ENCODE measurements around the gene SRP14.
A peak's percentile ranks its signal among the peaks of the same experiment; 100 is the strongest.
"Not testable (repeated sequence)": the region's sequence is repeated elsewhere in the genome, so short reads cannot be mapped to it uniquely, and the experiment has no call there.

The SRP14 gene

GRCh38 chr15:39997031-39997430 is 42.0 kb downstream of the SRP14 start:
- Histone ChIP-seq H3K27ac (replicated peaks; ENCODE audit: low read length) (no peak overlapping the region), H3K9me3 (replicated peaks in 1 of 2; ENCODE audit: control insufficient read depth in 2 of 2, insufficient read depth in 1 of 2, low read depth in 1 of 2, low read length in 2 of 2) (peaks cover 0 to 2% of the 10 kb centered on the region in 2 donors), H3K23ac (ENCODE audit: low read depth, low read length, poor library complexity) (no peak overlapping the region), H2BK120ac (ENCODE audit: low read depth, low read length) (no peak overlapping the region), H3K4ac (ENCODE audit: low read length) (no peak overlapping the region), H3K36me3 (replicated peaks in 1 of 2; ENCODE audit: control insufficient read depth in 2 of 2, insufficient read depth in 2 of 2, low read length in 2 of 2) (peaks cover 12 to 88% of the 10 kb centered on the region in 2 donors), H3K79me1 (ENCODE audit: low read depth, low read length) (no peaks in the 10 kb centered on the region), H2AFZ (ENCODE audit: low read length) (no peak overlapping the region), H3K14ac (ENCODE audit: low read length) (no peak overlapping the region), H3K18ac (ENCODE audit: low read length) (no peak overlapping the region), H4K8ac (ENCODE audit: low read depth, low read length) (no peak overlapping the region), H3K9ac (ENCODE audit: low read depth, low read length, poor library complexity) (no peak overlapping the region), H2BK15ac (ENCODE audit: low read length) (no peak overlapping the region), H2BK5ac (ENCODE audit: low read length) (no peak overlapping the region), H2AK5ac (ENCODE audit: low read depth, low read length) (no peak overlapping the region), H3K4me1 (ENCODE audit: control insufficient read depth in 2 of 2, insufficient read depth in 1 of 2, low read depth in 1 of 2, low read length in 2 of 2) (peaks cover 1 to 2% of the 10 kb centered on the region in 2 donors), H3K27me3 (ENCODE audit: control insufficient read depth in 3 of 3, insufficient read depth in 3 of 3, low read depth in 1 of 3, low read length in 3 of 3) (no peaks in the 10 kb centered on the region), H2BK12ac (ENCODE audit: low read length) (no peak overlapping the region), H3K4me2 (ENCODE audit: insufficient read depth, low read length, poor library complexity, severe bottlenecking) (no peak overlapping the region), H3K4me3 (ENCODE audit: low read length in 2 of 2) (no peak overlapping the region), H4K91ac (ENCODE audit: low read depth, low read length, poor library complexity) (no peak overlapping the region)
- no CpG with 5 or more reads among the region's 1 CpG for WGBS, 2 donors (ENCODE audit: extremely low coverage in 2 of 2, insufficient read length in 2 of 2, insufficient replicate concordance in 1 of 2)
- no peak for DNase-seq (ENCODE audit: low spot score)

GRCh38 chr15:39996228-39996627 is 42.8 kb downstream of the SRP14 start:
- H3K9ac ChIP-seq (ENCODE audit: low read depth, low read length, poor library complexity); H3K79me1 ChIP-seq (ENCODE audit: low read depth, low read length); H2BK12ac ChIP-seq (ENCODE audit: low read length); H4K91ac ChIP-seq (ENCODE audit: low read depth, low read length, poor library complexity); H3K9me3 ChIP-seq (replicated peaks in 1 of 2; ENCODE audit: control insufficient read depth in 2 of 2, insufficient read depth in 1 of 2, low read depth in 1 of 2, low read length in 2 of 2); DNase-seq (ENCODE audit: low spot score); H2BK5ac ChIP-seq (ENCODE audit: low read length); H4K8ac ChIP-seq (ENCODE audit: low read depth, low read length); H3K4me3 ChIP-seq (ENCODE audit: low read length in 2 of 2); H2AFZ ChIP-seq (ENCODE audit: low read length); H2BK120ac ChIP-seq (ENCODE audit: low read depth, low read length); H3K27me3 ChIP-seq (ENCODE audit: control insufficient read depth in 3 of 3, insufficient read depth in 3 of 3, low read depth in 1 of 3, low read length in 3 of 3); H3K4me1 ChIP-seq (ENCODE audit: control insufficient read depth in 2 of 2, insufficient read depth in 1 of 2, low read depth in 1 of 2, low read length in 2 of 2); H3K18ac ChIP-seq (ENCODE audit: low read length); H3K23ac ChIP-seq (ENCODE audit: low read depth, low read length, poor library complexity); H3K27ac ChIP-seq (replicated peaks; ENCODE audit: low read length); H3K4me2 ChIP-seq (ENCODE audit: insufficient read depth, low read length, poor library complexity, severe bottlenecking); H2BK15ac ChIP-seq (ENCODE audit: low read length); H3K14ac ChIP-seq (ENCODE audit: low read length); H2AK5ac ChIP-seq (ENCODE audit: low read depth, low read length); H3K4ac ChIP-seq (ENCODE audit: low read length): not testable (repeated sequence)
- peaks cover 14 to 90% of the 10 kb centered on the region in 2 donors for H3K36me3 ChIP-seq (replicated peaks in 1 of 2; ENCODE audit: control insufficient read depth in 2 of 2, insufficient read depth in 2 of 2, low read length in 2 of 2)
- WGBS, 2 donors (ENCODE audit: extremely low coverage in 2 of 2, insufficient read length in 2 of 2, insufficient replicate concordance in 1 of 2): no CpG with 5 or more reads among the region's 2 CpGs

GRCh38 chr15:39992953-39993352 is 46.0 kb downstream of the SRP14 start:
- H3K4me2 ChIP-seq (ENCODE audit: insufficient read depth, low read length, poor library complexity, severe bottlenecking); H2BK120ac ChIP-seq (ENCODE audit: low read depth, low read length); H3K27me3 ChIP-seq (ENCODE audit: control insufficient read depth in 3 of 3, insufficient read depth in 3 of 3, low read depth in 1 of 3, low read length in 3 of 3); H4K8ac ChIP-seq (ENCODE audit: low read depth, low read length); H2BK15ac ChIP-seq (ENCODE audit: low read length); H3K4ac ChIP-seq (ENCODE audit: low read length); H2AFZ ChIP-seq (ENCODE audit: low read length); H3K23ac ChIP-seq (ENCODE audit: low read depth, low read length, poor library complexity); H4K91ac ChIP-seq (ENCODE audit: low read depth, low read length, poor library complexity); H3K4me3 ChIP-seq (ENCODE audit: low read length in 2 of 2); H3K79me1 ChIP-seq (ENCODE audit: low read depth, low read length); H2AK5ac ChIP-seq (ENCODE audit: low read depth, low read length); H3K9me3 ChIP-seq (replicated peaks in 1 of 2; ENCODE audit: control insufficient read depth in 2 of 2, insufficient read depth in 1 of 2, low read depth in 1 of 2, low read length in 2 of 2); H3K18ac ChIP-seq (ENCODE audit: low read length); H2BK12ac ChIP-seq (ENCODE audit: low read length); H3K14ac ChIP-seq (ENCODE audit: low read length); H2BK5ac ChIP-seq (ENCODE audit: low read length); H3K4me1 ChIP-seq (ENCODE audit: control insufficient read depth in 2 of 2, insufficient read depth in 1 of 2, low read depth in 1 of 2, low read length in 2 of 2); H3K27ac ChIP-seq (replicated peaks; ENCODE audit: low read length); DNase-seq (ENCODE audit: low spot score): not testable (repeated sequence)
- peak overlapping the region; percentile 31 for H3K9ac ChIP-seq (ENCODE audit: low read depth, low read length, poor library complexity)
- H3K36me3 ChIP-seq (replicated peaks in 1 of 2; ENCODE audit: control insufficient read depth in 2 of 2, insufficient read depth in 2 of 2, low read length in 2 of 2): peaks cover 16 to 96% of the 10 kb centered on the region in 2 donors
- WGBS, 2 donors (ENCODE audit: extremely low coverage in 2 of 2, insufficient read length in 2 of 2, insufficient replicate concordance in 1 of 2): no CpG with 5 or more reads among the region's 5 CpGs

GRCh38 chr15:39990706-39991105 is 48.3 kb downstream of the SRP14 start:
- H3K14ac ChIP-seq (ENCODE audit: low read length): no peak overlapping the region
- no peak overlapping the region for H3K18ac ChIP-seq (ENCODE audit: low read length)
- peaks cover 21 to 95% of the 10 kb centered on the region in 2 donors for H3K36me3 ChIP-seq (replicated peaks in 1 of 2; ENCODE audit: control insufficient read depth in 2 of 2, insufficient read depth in 2 of 2, low read length in 2 of 2)
- no peaks in the 10 kb centered on the region for H3K9me3 ChIP-seq (replicated peaks in 1 of 2; ENCODE audit: control insufficient read depth in 2 of 2, insufficient read depth in 1 of 2, low read depth in 1 of 2, low read length in 2 of 2)
- H3K9ac ChIP-seq (ENCODE audit: low read depth, low read length, poor library complexity): no peak overlapping the region
- no peaks in the 10 kb centered on the region for H3K79me1 ChIP-seq (ENCODE audit: low read depth, low read length)
- no peak for DNase-seq (ENCODE audit: low spot score)
- no peak overlapping the region for H3K4ac ChIP-seq (ENCODE audit: low read length)
- no peak overlapping the region for H4K8ac ChIP-seq (ENCODE audit: low read depth, low read length)
- H3K4me2 ChIP-seq (ENCODE audit: insufficient read depth, low read length, poor library complexity, severe bottlenecking): no peak overlapping the region
- H3K23ac ChIP-seq (ENCODE audit: low read depth, low read length, poor library complexity): no peak overlapping the region
- H3K27ac ChIP-seq (replicated peaks; ENCODE audit: low read length): no peak overlapping the region
- WGBS, 2 donors (ENCODE audit: extremely low coverage in 2 of 2, insufficient read length in 2 of 2, insufficient replicate concordance in 1 of 2): no CpG with 5 or more reads among the region's 6 CpGs
- H3K4me3 ChIP-seq (ENCODE audit: low read length in 2 of 2): no peak overlapping the region
- H2BK5ac ChIP-seq (ENCODE audit: low read length): no peak overlapping the region
- H2BK15ac ChIP-seq (ENCODE audit: low read length): no peak overlapping the region
- H3K4me1 ChIP-seq (ENCODE audit: control insufficient read depth in 2 of 2, insufficient read depth in 1 of 2, low read depth in 1 of 2, low read length in 2 of 2): peaks cover 0 to 2% of the 10 kb centered on the region in 2 donors
- H2BK120ac ChIP-seq (ENCODE audit: low read depth, low read length): no peak overlapping the region
- no peaks in the 10 kb centered on the region for H3K27me3 ChIP-seq (ENCODE audit: control insufficient read depth in 3 of 3, insufficient read depth in 3 of 3, low read depth in 1 of 3, low read length in 3 of 3)
- H2AFZ ChIP-seq (ENCODE audit: low read length): no peak overlapping the region
- H4K91ac ChIP-seq (ENCODE audit: low read depth, low read length, poor library complexity): no peak overlapping the region
- H2AK5ac ChIP-seq (ENCODE audit: low read depth, low read length): no peak overlapping the region
- H2BK12ac ChIP-seq (ENCODE audit: low read length): no peak overlapping the region
